Peyer's patch (tissue), 4 donors: ENCODE results near the gene AGPAT2.

Source experiments
- CTCF ChIP-seq, 6 experiments: fragments of 450-650 bp in 4 of 6; fragments of 200-600 bp in 2 of 6; sonication (generic) in 1 of 6; IDR thresholded peaks; one replicate each; pipeline ENCODE4 v1.5.1; 2017 to 2019; ENCODE audit warnings: antibody characterized with exemption in 6 of 6, mild to moderate bottlenecking in 3 of 6, moderate library complexity in 1 of 6
- POLR2A ChIP-seq, 2 donors: fragments of 450-650 bp; IDR thresholded peaks; one replicate each; pipeline ENCODE4 v1.5.1; 2017; ENCODE audit warnings: antibody characterized with exemption in 2 of 2, mild to moderate bottlenecking in 2 of 2, moderate library complexity in 2 of 2

- TF ChIP-seq CTCF (IDR thresholded peaks at IDR 0.05) (peak in 1 of 6 experiments; percentile 24), POLR2A (IDR thresholded peaks at IDR 0.05) (no peak)
Observed at GRCh38 chr9:136719195-136719880, 32.1 kb upstream of the AGPAT2 start.
